Measurements from ENCODE around the gene RREB1. TPM values are rescaled to one million over a fixed set of nuclear protein-coding genes. Genes with fewer than 3 reads are reported as not detected.
"Not testable (repeated sequence)": the region's sequence is repeated elsewhere in the genome, so short reads cannot be mapped to it uniquely, and the experiment has no call there.

RREB1 gene
- total RNA-seq, 1 donor from 2014 or later, result 36.2 TPM

DNA sequence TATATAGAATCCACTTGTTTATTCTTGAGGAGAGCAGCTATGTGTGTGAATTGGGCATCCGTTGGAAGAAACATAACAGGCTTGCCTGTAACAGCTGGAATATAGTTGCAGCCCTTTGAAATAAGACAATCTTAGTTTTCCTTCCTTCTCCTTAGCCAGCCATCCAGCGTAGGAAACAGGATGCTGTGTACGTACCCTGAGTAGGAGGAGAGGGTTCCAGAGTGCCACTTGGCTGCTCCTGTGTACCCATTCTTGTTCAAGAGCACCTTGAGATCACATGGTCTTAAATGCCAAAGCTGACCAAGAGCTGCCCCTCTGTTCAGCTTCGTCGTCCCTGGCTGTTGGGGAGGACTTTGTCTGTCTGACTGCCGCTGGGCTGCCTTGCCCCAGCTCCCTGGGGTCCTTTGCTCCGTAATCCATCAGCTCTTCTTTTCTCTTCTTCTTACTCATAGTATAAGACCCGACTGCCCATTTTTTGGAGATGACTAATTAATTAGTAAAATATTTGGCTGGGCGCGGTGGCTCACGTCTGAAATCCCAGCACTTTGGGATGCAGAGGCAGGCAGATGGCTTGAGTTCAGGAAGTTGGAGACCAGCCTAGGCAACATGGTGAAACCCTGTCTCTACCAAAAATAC lies 49.0 kb downstream of the RREB1 start:
- intact Hi-C loops (cut with micrococcal nuclease), result no loop called here
- peak; percentile 4 for ATAC-seq
- DNase-seq, result no peak

DNA sequence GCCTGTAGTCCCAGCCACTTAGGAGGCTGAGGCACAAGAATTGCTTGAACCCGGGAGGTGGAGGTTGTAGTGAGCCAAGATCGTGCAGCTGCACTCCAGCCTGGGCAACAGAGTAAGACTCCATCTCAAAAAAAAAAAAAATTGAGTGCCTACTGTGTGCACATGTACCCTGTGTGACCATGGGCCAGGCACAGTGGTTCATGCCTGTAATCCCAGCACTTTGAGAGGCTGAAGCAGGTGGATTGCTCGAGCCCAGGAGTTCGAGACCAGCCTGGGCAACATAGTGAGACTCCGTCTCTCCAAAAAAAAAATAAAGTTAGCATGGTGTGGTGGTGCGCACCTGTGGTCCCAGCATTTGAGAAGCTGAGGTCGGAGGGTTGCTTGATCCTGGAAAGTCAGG lies 49.5 kb downstream of the RREB1 start:
- DNase-seq; ATAC-seq; intact Hi-C loops (cut with micrococcal nuclease): not testable (repeated sequence)

- intact Hi-C loops (cut with micrococcal nuclease), result no loop called here
- DNase-seq, result no peak
- peak; percentile 12 for ATAC-seq
These were observed 50.2 kb downstream of the RREB1 start for GRCh38 chr6:7157752-7158616.

DNA sequence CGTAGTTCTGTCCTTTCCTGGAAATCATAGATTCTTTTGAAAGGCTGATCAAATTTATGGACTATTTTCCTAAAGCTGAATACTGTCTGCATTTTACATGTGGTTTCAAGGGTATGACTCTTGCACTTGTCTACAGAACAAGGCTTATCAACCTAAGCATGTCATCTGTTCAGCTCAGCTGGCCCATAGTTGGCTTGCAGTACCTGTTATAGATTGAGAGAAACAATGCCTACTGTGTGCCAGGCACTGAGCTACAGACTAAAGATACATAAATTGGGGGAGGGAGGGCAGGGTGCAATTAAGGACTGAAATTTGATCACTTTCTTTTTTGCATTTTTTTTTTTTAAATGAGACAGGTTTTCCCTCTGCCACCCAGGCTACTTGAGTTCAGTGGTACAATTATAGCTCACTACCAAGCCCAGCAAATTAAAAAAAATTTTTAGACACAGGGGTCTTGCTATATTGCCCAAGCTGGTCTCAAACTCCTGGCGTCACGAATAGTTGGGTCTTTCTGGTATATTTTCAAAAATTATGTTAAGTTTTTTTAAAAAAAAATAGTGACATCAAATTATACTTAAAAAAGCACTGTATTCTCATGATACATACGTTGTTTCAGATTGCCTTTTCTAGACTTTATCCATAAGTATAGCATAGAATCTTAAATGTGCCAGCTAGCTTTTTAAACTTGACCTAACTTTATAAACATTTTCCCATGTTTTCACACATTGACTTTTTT lies 52.2 kb downstream of the RREB1 start:
- ATAC-seq, result peak; percentile 57
- intact Hi-C loops (cut with micrococcal nuclease), result no loop called here
- DNase-seq, result no peak

DNA sequence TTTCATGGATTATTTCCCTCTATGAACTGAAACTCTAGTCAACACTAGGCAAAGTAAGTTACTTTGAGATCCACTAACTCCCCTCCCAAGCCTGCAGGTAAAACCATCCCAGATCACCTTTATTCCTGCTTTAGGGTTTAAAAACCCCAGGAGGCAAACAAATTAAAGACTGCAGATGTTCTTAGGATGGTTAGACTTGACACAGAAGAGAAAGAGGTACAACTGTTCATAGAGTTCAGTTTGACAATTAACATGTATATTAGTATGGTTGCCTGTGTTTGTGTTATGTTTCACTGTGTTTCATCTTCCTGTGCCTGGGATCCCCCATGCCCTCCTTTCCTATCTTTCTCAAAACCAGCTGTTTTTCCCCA lies 53.5 kb downstream of the RREB1 start:
- ATAC-seq (no peak), DNase-seq (no peak)
- intact Hi-C loops (cut with micrococcal nuclease), result no loop called here

DNA sequence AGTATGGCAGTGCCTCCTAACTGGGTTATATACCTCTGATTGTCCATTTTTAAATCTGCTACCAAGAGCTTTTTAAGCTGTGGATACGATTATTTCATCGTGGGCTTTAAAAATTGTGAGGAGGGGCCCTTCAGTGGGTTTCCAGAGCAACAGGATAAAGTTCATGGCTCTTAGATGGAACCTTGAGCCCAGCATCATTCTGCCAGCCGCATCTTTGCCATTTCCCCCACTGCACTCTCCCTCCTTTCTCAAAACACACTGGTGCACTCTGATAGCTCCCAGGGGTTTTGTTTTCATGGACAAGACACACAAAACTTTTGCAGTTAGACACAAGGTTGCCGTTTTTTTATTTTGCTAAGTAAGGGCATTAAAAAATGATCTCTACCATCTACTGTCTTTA lies 54.1 kb downstream of the RREB1 start:
- DNase-seq (no peak), ATAC-seq (no peak)
- intact Hi-C loops (cut with micrococcal nuclease), result no loop called here

DNA sequence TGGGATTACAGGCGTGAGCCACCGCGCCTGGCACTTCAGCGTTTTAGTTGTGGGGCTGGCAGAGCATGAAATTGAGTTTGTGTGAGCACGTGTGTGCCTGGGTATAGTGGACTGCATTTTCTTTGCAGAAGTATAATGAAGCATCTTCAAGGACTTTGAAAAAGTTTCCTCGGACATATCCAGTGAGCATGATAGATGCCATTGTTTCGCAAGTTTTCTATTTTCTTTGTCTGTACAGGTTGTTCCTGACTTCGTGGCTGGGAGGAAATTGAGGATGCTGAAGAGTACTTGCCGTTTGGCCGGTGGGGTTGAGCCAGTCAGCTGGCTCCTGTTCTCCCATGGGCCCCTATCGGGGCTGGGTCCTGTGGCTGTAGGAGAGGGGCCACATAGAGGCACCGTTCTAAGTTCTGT lies 55.9 kb downstream of the RREB1 start:
- DNase-seq (no peak), ATAC-seq (no peak)
- intact Hi-C loops (cut with micrococcal nuclease), result no loop called here

GRCh38 chr6:7164536-7165001 lies 56.8 kb downstream of the RREB1 start:
- intact Hi-C loops (cut with micrococcal nuclease), result no loop called here

GRCh38 chr6:7165002-7165889 lies 57.5 kb downstream of the RREB1 start:
- no peak for DNase-seq
- intact Hi-C loops (cut with micrococcal nuclease), result no loop called here
- peak; percentile 29 for ATAC-seq

More at GRCh38 chr6:7164536-7165001, 56.8 kb downstream of the RREB1 start:
- DNase-seq, result no peak
- no peak for ATAC-seq

- intact Hi-C loops (cut with micrococcal nuclease), result no loop called here
- no peak for ATAC-seq
These were observed 58.1 kb downstream of the RREB1 start for GRCh38 chr6:7165890-7166267.

DNA sequence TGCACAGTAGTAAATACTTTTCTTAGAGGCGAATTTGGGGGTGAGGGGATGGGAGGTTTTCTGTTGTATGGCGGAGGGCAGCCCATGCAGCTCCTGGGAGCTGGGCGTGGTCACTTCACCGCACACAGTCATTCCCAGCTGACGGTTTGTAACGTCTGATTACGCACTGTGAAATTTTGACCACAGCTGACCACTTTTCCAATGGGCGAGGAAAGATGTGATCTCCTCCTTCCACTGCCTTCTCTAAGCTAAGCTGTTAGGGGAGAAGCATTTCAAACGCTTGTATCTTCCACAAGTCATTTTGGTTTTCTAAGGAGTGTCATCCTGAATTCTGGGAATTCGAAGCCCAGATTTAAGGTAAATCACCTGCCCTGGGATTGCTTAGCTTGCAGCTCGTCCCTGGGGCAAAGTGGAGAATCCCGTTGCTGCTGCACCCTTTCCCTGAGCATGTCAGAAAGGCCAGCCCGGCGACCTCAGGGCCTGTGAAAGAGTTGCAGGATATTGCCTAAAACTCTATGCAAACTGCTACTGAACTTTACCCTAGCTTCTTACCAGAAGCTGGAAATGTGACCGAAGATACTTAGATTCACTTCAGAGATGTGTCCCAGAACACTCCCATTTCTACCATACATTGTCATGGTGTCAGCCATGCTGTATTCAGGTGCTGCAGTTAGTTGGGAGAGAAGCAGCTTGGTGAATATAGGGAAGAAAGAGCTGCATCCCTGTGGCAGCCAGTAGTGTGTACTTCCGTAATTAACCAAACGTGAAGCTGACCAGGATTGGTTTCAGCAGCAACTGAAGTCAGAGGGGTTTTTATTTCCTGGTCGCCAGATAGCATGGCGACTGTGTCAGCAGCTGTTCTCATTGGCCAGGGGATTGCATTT lies 58.9 kb downstream of the RREB1 start:
- DNase-seq, result peak; percentile 33
- no peak for ATAC-seq
- intact Hi-C loops (cut with micrococcal nuclease), result no loop called here

More at GRCh38 chr6:7165890-7166267, 58.1 kb downstream of the RREB1 start:
- DNase-seq, result no peak

DNA sequence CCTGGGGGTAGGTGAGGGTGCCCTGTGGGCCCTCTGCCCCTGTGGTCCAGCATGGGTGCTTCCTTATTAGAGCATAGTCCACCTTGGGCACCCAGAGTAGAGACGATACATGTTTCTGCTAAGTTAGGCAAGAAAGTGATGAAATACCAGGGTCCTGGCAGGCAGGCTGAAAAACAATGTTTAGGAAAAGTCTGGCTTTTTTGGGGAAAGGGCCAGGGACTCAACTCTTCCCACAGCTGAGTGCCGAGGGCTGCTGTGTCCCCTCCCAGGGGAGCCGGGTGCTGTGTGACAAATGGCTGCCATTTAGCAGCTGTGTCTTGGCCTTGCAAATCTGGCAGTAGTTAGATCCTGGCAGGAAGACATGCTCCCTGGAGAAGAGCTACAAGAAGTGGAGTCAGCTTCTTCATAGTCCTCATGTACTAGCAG lies 61.5 kb downstream of the RREB1 start:
- intact Hi-C loops (cut with micrococcal nuclease), result no loop called here
- ATAC-seq (peak; percentile 50), DNase-seq (peak; percentile 66)

GRCh38 chr6:7170117-7170732 lies 62.5 kb downstream of the RREB1 start:
- intact Hi-C loops (cut with micrococcal nuclease), result no loop called here
- DNase-seq (no peak), ATAC-seq (no peak)

- intact Hi-C loops (cut with micrococcal nuclease), result no loop called here
- DNase-seq, result no peak
- ATAC-seq, result no peak
These were observed 63.4 kb downstream of the RREB1 start for GRCh38 chr6:7171119-7171518.

DNA sequence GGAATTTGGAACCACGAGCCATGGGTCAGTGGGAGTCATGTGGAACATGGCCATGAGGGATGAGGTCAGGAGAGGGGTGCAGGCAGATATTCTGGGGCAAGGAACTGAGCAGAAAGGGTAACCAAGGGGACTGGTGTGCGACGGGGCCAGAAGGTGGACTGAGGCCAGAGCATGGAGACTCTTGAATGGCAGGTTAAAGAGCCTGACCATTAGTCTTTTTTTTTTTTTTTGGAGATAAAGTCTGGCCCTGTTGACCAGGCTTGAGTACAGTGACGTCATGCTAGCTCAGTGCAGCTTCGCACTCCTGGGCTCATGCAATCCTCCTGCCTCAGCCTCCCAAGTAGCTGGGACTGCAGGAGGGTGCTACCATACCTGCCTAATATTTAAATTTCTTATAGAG lies 64.0 kb downstream of the RREB1 start:
- ATAC-seq, result no peak
- DNase-seq, result no peak
- intact Hi-C loops (cut with micrococcal nuclease), result no loop called here

DNA sequence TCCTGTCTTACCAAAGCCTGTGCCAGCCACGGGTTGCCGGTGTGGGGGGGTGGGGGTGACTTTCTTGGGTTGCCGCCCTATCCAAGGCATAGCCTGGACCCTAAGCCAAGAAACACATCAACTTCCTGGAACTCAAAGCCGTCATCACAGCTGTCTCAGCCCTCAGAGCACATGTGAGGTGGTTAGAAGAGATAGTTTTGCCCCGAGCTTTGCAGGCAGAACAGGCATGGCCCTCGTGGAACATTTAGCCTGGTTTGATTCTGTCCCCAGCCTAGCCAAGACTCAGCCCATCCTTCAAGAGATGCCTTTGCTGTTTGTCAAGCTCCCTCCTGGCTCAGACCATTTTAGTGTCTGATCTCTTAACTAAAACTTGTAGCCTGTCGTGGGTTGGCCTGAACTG lies 64.9 kb downstream of the RREB1 start:
- intact Hi-C loops (cut with micrococcal nuclease), result no loop called here
- ATAC-seq (peak; percentile 5), DNase-seq (no peak)

DNA sequence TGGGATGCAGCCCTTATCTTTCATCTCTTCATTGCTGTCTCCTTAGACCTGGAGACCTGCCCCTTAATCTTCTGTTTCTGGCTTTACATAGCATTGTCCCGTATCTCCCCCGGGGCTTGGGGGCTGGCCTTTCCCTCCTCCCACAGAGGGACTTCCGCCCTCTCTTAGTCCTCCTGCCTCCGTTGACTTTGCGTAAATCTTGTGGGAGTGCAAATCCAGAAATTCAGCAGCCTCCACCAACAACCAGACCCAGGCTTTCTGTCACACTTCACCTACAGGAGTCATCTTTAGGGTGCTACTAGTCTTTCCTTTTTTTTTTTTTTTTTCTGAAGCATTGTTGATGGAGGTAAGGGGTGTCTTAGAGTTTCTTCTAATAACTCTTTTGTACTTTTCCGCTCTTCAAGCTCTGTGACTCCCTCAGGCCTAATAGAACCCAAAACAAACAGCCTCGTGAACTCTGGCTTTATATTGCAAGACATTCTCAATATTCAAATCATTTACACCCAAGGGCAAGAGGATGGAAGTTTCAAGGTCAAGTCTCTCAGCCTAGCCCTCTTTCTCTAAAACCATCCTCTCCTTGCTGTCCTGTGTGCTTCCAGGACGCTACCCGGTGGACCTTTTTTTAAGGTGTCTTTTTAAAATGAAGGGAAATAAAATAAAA lies 66.2 kb downstream of the RREB1 start:
- DNase-seq, result peak; percentile 36
- no peak for ATAC-seq

More for the DNA sequence above, 66.2 kb downstream of the RREB1 start:
- intact Hi-C loops (cut with micrococcal nuclease), result no loop called here

Measured in left ventricle myocardium superior (tissue), 1 donor.